Measurements from ENCODE around the gene NFXL1.

Gene NFXL1

DNA sequence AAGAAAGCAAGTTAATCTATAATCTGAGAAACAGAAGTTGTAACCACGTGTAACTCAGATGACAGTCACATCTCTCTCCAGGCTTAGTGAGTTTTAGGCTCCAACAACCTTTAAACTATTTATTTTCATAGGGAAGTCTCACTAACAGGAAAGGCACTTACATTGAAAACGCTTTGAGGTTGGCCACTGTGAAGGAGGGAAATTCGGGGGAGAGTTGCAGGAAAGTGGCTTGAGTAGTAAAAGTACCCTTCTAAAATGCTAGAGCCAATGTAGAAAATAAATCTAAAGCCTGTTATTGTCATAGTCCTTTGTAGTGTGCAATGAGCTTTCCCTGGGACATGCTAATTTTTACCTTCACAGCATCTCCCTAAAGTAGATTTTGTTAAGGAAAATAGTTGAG lies 995 bp upstream of the NFXL1 start:
- TF ChIP-seq CTCF (IDR thresholded peaks at IDR 0.05; ENCODE audit: insufficient read depth, missing control alignments) = no peak
- DNase-seq (ENCODE audit: insufficient read length, low spot score) (no peak), FAIRE-seq (no peak)

DNA sequence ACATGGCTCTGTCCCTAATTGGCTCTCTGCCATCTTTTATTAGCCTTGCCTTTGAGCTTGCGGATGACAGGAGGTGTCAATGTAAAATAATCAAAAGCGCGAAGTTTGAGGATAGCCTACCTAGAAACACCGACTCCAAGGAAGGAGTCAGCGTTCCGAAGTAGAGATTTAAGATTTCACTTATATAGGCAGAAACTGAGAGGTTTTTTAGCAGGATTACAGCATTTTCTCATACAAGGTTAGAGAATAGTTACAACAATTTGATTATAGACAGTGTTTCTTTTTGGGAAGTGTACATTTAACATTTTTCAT lies 499 bp upstream of the NFXL1 start:
- no peak for TF ChIP-seq CTCF (IDR thresholded peaks at IDR 0.05; ENCODE audit: insufficient read depth, missing control alignments)
- DNase-seq (ENCODE audit: insufficient read length, low spot score) = no peak
- no peak for FAIRE-seq

GRCh38 chr4:47913861-47914219 lies 543 bp downstream of the NFXL1 start:
- FAIRE-seq = no peak
- DNase-seq (ENCODE audit: insufficient read length, low spot score) = no peak
- TF ChIP-seq CTCF (IDR thresholded peaks at IDR 0.05; ENCODE audit: insufficient read depth, missing control alignments) = no peak

DNA sequence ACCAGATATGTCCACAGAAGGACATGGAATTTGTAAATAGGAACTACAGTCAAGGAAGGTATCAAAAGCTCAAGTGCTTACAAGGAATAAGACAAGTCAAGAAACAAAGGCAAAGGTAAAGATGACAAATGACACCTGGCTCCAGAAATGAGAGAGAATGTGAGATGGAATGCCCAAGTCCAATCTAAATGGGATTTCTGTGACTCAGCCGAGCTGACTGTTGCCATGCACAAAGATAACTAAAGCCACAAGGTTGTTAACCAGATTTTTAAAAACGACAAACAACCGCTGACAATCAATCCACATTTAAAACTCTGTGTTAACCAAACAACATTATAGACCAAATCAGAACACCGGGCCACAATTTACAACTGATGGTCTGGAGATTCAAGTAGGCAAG lies 1.1 kb downstream of the NFXL1 start:
- no peak for FAIRE-seq

DNA sequence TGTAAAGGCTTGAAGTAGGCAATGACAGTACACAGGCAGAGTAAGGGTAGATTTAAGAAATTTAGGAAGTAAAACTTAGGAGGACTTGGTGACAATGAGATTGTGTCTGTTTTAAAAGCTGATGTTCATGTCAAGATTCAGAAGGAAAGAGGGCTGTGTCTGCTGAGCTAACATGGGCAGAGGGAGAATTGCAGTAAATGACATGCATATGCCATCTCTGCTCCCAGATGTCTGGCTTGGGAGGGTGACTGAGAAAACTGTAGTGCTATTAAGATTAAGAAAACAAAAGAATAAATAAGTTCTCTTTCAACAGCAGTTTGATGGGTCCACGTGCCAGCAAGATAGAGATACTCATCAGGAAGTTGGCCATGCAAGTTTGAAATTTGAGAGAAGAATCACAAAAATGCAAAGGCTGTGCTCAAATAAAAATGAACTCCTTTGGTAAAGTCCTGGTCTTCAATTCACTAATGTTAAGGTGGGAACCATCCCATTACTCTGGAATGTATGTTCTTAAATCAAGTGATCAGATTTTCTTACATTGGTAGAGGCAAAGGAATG lies 7.2 kb downstream of the NFXL1 start:
- DNase-seq (ENCODE audit: insufficient read length, low spot score) = no peak
- no peak for TF ChIP-seq CTCF (IDR thresholded peaks at IDR 0.05; ENCODE audit: insufficient read depth, missing control alignments)
- no peak for FAIRE-seq

More for the DNA sequence above, 1.1 kb downstream of the NFXL1 start:
- TF ChIP-seq CTCF (IDR thresholded peaks at IDR 0.05; ENCODE audit: insufficient read depth, missing control alignments) = no peak
- DNase-seq (ENCODE audit: insufficient read length, low spot score) = no peak

GRCh38 chr4:47899639-47900038 lies 14.7 kb downstream of the NFXL1 start:
- no peak for FAIRE-seq
- TF ChIP-seq CTCF (IDR thresholded peaks at IDR 0.05; ENCODE audit: insufficient read depth, missing control alignments) = no peak

GRCh38 chr4:47891928-47892327 lies 22.5 kb downstream of the NFXL1 start:
- DNase-seq (ENCODE audit: insufficient read length, low spot score) (no peak), FAIRE-seq (no peak)
- TF ChIP-seq CTCF (IDR thresholded peaks at IDR 0.05; ENCODE audit: insufficient read depth, missing control alignments) = no peak

More at GRCh38 chr4:47899639-47900038, 14.7 kb downstream of the NFXL1 start:
- DNase-seq (ENCODE audit: insufficient read length, low spot score) = no peak
